GM18909 (cell line): ENCODE measurements around the gene HSD17B4.
A peak's percentile ranks its signal among the peaks of the same experiment; 100 is the strongest.
"Not testable (repeated sequence)": the region's sequence is repeated elsewhere in the genome, so short reads cannot be mapped to it uniquely, and the experiment has no call there.

ENCODE experiments used
- ATAC-seq: cut with Tn5 transposase; IDR thresholded peaks from one replicate; pipeline ENCODE4 v1.9.1; 2021; ENCODE audit warnings: mild to moderate bottlenecking; ENCODE audit not compliant: unreplicated experiment, poor library complexity

The HSD17B4 gene

DNA sequence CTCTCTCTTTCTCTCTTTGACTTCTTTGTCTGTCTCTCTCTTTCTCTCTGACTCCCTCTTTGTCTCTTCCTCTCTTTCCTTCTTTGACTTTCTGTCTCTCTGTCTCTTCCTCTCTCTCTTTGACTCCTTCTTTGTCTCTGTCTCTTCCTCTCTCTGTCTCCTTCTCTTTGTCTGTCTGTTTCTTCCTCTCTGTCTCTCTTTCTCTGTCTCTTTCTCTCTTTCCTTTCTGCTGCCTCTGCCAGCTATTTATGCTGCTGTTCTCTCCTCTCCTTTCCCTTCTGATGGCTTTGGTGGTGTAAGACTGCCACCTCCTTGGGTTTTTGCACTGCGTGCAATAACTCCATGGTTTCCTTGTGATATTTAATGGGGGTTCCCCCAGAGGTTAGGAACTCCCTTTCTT is 24.1 kb upstream of the HSD17B4 start:
- not testable (repeated sequence) for ATAC-seq

DNA sequence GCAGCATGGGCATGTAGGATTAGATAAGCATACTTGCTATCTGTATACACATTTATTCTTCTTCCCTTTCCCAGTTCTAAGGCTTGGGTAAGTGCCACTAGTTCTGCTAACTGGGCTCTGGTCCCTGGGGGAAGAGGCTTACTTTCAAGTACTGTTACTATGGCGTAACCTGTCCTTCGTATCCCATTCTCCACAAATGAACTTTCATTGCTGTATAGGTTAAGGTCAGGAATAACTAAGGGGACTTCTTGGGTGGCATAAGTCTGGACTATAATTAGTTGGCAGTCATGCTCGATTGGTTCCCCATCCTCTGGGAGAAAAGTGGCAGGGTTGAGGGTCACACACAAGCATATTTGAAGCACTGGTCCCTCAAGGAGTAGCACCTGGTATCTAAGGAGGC is 23.7 kb upstream of the HSD17B4 start:
- ATAC-seq, result not testable (repeated sequence)

DNA sequence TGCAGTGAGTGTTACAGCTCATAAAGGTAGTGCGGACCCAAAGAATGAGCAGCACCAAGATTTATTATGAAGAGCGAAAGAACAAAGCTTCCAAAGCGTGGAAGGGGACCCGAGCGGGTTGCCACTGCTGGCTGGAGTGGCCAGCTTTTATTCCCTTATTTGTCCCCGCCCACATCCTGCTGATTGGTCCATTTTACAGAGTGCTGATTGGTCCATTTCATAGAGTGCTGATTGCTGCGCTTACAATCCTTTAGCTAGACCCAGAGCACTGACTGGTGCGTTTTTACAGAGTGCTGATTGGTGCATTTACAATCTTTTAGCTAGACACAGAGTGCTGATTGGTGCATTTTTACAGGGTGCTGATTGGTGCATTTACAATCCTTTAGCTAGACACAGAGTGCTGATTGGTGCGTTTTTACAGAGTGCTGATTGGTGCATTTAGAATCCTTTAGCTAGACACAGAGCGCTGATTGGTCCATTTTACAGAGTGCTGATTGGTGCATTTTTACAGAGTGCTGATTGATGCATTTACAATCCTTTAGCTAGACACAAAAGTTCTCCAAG is 19.5 kb upstream of the HSD17B4 start:
- ATAC-seq, result not testable (repeated sequence)

DNA sequence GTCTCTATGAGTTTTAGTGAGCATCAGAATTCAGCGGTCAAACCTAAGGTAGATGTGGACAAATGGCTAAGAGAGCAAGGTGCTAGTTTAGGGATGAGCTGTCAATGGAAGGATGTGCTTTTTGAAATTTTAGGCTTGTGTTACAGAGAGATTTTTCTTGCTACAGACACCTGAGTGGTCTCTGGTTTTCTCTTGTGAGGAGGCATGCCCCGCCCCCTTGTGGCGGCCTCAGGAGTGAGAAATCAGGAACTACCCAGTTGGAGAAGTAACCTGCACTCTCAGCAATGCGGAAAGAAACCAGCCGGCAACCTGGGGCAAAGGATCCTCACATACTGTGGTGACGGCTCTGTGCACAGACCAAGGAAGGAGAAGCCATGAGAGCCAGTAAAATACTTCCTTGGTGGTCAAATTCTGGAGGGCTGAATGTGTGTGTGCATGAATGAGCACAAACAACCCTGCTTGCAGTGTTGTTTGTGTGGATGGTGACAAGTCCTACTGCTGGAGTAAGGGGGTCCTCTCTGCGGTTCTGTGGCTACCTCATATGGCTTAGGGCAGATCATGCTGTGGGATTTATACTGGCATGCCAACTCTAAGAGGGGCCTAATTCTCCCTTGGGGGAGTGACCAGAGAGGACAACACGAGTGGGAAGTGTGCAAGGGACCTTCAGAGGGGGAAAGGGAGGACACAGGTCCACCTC is 16.7 kb upstream of the HSD17B4 start:
- ATAC-seq, result peak; percentile 97

DNA sequence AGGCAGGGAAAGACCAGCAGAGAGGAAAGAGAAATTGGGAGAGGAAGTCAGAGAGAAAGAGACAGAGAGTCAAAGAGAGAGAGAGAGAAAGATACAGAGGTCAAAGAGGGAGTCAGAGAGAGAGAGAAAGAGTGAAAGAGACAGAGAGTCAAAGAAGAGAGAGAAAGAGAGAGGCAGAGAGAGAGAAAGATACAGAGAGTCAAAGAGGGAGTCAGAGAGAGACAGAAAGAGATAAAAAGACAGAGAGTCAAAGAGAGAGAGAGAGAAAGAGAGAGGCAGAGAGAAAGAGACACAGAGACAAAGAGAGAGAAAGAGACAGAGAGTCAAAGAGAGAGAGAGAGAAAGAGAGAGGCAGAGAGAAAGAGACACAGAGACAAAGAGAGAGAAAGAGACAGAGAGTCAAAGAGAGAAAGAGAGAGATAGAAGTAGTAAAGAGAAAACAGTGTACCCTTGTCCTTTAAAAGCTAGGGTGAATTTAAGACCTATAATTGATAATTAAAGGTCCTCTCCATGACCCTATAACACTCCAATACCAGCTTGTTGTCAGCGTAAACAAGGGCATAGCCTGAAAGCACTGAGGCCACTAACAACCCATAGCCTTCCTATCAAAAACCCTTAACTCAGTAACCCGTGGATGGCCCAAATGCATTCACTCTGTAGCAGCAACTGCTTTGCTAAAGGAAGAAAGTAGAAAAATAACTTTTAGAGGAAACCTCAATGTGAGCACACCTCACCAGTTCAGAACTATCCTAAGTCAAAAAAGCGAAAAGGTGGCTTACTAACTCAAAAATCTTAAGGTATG is 14.3 kb upstream of the HSD17B4 start:
- not testable (repeated sequence) for ATAC-seq

DNA sequence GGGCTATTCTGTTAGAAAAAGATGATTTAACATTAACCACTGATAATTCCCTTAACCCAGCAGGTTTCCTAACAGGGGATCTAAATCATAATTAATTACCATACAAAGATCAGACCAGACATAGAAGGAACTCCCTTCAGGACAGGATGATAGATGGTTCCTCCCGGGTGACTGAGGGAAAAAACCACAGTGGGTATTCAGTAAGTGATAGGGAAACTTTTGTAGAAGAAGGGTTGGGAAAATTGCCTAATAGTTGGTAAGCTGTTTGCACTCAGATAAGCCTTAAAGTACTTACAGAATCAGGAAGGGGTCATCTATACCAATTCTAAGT is 13.7 kb upstream of the HSD17B4 start:
- not testable (repeated sequence) for ATAC-seq

DNA sequence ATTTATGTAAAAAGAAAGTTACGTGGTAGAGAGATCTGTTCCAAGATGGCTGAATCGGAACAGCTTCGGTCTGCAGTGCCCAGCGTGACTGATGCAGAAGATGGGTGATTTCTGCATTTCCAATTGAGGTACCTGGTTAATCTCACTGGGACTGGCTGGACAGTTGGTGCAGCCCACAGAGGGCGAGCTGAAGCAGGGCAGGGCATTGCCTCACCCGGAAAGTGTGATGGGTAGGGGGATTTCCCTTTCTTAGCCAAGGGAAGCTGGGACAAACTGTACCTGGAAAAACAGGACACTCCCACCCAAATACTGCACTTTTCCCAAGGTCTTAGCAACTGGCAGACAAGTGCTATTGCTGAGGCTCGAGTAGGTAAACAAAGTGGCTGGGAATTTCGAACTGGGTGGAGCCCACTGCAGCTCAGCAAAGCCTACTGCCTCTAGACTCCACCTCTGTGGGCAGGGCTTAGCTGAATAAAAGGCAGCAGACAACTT is 13.1 kb upstream of the HSD17B4 start:
- no peak for ATAC-seq

DNA sequence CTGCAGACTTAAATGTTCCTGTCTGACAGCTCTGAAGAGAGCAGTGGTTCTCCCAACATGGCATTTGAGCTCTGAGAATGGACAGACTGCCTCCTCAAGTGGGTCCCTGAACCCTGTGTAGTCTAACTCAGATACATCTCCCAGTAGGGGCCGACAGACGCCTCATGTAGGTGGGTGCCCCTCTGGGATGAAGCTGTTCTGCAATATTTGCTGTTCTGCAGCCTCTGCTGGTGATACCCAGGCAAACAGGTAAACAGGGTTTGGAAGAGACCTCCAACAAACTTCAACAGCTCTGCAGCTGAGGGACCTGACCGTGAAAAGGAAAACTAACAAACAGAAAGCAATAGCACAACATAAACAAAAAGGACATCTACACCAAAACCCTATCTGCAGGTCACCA is 12.7 kb upstream of the HSD17B4 start:
- not testable (repeated sequence) for ATAC-seq

DNA sequence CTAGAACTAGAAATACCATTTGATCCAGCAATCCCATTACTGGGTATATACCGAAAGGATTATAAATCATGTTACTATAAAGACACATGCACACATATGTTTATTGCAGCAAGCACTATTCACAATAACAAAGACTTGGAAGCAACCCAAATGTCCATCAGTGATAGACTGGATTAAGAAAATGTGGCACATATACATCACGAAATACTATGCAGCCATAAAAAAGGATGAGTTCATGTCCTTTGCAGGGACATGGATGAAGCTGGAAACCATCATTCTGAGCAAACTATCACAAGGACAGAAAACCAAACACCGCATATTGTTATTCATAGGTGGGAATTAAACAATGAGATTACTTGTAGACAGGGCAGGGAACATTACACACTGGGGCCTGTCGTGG is 7.7 kb upstream of the HSD17B4 start:
- not testable (repeated sequence) for ATAC-seq

DNA sequence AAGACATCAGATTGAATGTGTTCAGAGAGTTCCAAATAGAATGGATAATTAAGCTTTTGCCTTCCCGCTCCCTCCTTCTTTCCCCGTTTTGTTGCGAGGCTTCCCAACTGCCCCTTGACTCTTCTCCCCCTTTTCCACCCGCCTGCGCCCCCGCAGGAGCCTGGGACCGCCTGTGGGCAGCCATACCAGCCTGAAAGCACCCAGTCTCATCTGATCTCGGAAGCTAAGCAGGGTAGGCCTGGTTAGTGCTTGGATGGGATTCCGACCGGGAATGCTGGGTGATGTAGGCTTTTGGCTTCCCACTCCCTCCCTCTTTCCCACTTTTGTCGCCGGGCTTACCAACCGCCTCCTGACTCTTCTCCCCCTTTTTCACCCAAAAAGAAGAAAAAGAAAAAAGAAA is 6.8 kb upstream of the HSD17B4 start:
- ATAC-seq, result no peak

DNA sequence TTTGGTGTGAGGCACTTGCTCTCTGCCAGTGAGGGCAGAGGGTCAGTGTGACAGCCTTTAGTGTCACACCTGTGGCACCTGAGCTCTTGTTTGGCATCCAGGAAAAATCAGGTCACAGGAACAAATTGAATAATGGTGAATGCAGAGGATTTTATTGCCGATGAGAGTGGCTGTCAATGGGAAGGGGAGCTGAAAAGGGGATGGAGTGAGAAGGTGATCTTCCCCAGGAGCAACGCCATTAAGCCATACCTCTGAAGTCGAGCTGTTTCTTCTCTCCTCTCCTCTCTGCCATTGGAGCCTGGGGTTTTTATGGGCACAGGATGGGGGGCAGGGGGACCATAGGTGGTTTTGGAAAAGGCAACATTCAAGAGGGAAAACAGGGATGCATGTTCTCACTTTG is 2.4 kb upstream of the HSD17B4 start:
- no peak for ATAC-seq

DNA sequence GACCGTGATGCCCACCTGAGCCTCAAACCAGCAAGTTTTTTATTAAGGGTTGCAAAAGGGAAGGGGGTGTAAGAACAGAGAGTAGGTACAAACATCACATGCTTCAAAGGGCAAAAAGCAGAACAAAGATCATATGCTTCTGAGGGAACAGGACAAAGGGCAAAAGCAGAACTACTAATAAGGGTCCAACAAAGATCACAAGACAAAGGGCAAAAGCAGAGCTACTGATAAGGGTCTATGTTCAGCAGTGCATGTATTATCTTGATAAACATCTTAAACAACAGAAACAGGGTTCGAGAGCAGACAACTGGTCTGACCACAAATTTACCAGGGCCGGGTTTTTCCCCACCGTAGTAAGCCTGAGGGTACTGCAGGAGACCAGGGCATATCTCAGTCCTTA is 1.7 kb upstream of the HSD17B4 start:
- ATAC-seq, result not testable (repeated sequence)

DNA sequence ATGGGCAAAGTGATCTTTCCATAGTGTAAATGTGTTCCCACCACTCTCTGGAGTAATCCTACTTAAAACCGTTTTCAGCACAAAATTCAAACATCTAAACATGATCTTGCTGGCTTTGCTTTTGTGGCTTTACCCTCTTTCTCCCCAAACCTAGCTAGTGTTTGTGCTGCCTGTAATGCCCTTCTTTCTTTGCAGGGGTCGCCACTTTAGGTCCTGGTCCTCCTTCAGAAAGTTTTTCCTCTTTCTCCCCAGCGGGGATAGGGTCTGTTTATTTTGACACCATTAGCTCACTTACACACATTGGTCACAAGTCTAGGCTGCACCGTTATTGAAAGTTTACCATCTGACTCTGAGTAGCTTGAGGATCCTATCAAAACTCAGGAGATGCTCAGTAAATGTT is 736 bp upstream of the HSD17B4 start:
- no peak for ATAC-seq

DNA sequence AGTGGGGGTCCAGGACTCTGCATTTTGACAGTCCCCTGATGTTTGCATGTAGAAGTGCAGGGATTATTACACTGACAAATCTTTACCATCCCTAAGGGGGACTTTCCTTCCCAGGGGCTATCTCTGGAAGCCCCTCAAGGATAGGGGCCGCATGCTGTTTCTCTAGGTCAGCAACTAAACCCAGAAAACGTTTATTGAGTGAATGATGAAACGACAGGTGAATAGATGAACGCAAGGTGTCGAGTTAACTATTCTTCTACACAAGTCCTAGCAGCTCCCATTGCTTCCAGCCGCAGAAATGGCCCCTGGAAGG is 281 bp upstream of the HSD17B4 start:
- ATAC-seq, result no peak

DNA sequence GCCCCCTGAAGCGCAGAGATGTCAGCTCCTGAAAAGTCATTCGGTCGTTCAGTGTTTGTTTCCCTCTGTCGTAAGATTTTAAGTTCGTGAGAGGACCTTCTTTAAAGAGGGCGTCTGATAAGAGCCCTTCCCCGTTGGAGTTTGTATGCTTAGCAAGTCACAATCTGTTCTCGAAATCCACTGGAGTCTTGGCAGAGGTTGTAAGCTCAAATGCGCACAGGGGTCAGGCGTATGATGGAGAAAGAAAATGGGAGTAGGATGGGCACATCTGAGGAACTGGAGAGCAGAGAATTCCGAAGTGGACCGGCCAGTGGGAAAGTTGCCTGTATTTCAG is 710 bp downstream of the HSD17B4 start:
- peak; percentile 25 for ATAC-seq

DNA sequence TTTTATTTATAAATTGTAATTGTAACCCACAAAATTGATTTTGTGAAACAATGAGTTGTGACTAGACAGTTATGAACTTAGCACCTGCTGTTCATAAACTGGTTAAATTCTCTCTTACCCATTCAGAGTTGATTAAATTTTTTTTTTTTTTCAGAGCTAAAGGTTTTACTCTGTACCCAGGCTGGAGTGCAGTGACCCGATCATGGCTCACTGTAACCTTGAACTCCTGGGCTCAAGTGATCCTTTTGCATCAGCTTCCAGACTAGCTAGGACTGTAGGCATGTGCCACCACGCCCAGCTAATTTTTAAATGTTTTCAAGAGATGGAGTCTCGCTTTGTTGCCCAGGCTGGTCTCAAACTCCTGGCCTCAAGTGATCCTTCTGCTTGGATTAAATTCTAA is 1.9 kb downstream of the HSD17B4 start:
- ATAC-seq, result no peak

DNA sequence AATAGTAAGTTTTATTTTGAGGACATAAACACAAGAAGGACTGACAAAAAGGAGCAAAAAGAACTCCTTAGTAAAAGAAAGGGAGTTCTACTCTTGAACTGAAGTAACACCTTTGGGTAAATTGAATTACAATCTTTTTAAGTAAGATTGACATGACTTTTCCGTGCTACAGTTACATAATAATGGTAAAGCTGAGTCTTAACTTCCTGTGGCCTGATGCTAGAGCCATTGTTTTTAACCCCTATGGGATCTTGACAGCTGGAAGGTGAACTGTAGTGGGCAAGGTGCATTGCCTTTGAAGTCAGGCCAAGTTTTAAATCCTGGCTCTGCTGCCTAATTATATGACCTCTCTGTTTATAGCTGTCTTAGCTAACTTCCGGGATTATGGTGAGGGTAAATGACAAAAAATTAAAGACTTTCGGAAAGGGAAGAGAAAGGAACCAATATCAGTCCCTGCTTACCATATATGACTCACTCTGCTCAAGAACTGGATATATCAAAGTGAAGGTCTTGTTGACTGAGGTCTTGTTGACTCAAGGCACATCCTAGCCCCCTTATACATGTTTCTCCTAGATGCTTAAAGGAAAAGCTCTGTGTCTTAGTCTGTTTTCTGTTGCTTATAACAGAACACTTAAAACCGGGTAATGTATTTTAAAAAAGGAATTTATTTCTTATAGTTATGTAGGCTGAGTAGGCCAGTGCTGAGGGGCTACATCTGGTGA is 6.8 kb downstream of the HSD17B4 start:
- ATAC-seq, result no peak

DNA sequence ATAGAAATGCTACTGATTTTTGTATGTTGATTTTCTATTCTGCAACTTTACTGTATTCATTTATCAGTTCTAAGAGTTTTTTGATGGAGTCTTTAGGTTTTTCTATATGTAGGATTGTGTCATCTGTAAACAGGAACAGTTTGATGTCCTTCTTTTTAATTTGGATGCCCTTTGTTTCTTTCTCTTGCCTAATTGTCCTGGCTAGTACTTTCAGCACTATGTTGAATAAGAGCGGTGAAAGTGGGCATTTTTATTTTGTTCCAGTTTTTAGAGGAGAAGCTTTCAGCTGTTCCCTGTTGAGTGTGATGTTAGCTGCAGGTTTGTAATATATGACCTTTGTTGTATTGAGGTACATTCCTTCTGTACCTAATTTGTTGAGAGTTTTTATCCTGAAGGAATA is 13.3 kb downstream of the HSD17B4 start:
- no peak for ATAC-seq

DNA sequence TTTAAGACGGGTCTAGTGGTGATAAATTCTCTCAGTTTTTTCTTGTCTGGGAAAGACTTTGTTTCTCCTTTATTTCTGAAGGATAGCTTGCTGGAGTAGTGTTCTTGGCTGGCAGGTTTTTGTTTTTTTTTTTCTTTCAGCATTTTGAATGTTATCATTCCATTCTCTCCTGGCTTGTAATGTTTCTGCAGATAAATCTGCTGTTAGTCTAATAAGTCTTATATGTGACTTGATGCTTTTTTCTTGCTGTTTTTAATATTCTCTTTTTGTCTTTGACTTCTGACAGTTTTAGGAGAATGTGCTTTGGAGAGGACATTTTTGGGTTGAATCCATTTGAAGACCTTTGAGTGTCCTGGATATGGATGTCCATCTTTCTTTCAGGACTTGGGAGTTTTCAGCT is 16.0 kb downstream of the HSD17B4 start:
- no peak for ATAC-seq

DNA sequence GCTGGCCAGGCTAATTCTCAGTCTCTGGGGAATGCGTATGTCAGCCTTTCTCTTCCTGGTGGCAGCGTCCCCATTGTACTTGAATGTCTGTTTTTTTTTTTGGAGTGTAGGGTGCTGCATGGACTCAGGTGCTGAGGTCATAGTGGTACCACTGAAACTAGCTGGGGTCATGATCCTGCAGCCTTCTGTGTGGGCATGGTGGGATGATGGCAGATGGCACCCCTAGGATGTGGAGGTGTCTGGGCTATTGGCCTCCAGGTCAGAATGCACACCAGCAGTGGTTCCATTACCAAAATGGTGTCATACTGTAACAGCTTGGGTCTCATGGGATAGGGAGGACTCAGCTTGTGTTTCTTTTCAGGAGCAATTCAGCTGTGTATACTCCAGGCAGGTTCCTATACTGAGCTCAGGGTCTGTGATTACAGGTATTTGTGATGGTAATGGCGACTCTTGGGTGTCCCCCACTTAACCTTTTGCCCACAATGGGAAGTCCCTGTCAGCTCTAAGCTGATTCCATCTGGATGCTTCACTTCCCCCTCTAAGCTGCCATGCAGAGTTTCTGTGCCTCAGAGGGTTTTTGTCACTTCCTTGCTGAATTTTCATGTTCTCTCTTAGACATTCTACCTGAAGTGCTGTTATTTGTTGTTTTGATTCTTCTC is 17.9 kb downstream of the HSD17B4 start:
- ATAC-seq, result peak; percentile 87
